ENCODE data around the gene NPIPA2.
"Not testable (repeated sequence)": the region's sequence is repeated elsewhere in the genome, so short reads cannot be mapped to it uniquely, and the experiment has no call there.

Gene NPIPA2

GRCh38 chr16:14742273-14743128 is at the start of gene NPIPA2:
NPIPA2 (plus strand) TSS chr16:14742533; CDS start chr16:14748066, 5,533 bp downstream.
- not testable (repeated sequence) for FAIRE-seq; DNase-seq (ENCODE audit: low spot score)

- FAIRE-seq, result not testable (repeated sequence)
These were observed 48.2 kb upstream of the NPIPA2 start, which contains the start of gene PLA2G10 for GRCh38 chr16:14694129-14694528. PLA2G10 (minus strand) TSS chr16:14694308; CDS start chr16:14694229, 79 bp downstream.

GRCh38 chr16:14701859-14702258 is 40.5 kb upstream of the NPIPA2 start:
- FAIRE-seq; DNase-seq (ENCODE audit: low spot score): not testable (repeated sequence)

More at GRCh38 chr16:14694129-14694528, 48.2 kb upstream of the NPIPA2 start, which contains the start of gene PLA2G10:
- not testable (repeated sequence) for DNase-seq (ENCODE audit: low spot score)

DNA sequence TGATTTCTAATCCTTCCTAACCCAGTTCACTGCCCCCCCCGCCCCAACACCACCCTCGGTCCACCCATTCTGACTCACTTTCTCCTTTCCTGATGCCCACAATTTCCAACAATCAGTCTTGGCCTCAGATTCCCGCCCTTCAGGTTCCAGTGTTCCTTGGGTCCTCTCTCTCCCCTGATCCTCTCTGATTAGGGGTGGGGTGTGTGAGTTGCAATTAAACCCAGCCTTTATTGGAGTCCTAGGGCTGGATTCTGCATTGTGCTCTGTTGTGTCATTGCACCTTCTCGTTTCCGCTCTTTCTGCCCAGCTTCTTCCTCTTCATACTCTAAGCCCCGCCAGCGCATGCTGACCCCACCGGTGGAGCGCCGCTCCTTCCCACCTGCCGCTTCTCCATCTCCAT is 39.7 kb upstream of the NPIPA2 start:
- not testable (repeated sequence) for FAIRE-seq; DNase-seq (ENCODE audit: low spot score)

DNA sequence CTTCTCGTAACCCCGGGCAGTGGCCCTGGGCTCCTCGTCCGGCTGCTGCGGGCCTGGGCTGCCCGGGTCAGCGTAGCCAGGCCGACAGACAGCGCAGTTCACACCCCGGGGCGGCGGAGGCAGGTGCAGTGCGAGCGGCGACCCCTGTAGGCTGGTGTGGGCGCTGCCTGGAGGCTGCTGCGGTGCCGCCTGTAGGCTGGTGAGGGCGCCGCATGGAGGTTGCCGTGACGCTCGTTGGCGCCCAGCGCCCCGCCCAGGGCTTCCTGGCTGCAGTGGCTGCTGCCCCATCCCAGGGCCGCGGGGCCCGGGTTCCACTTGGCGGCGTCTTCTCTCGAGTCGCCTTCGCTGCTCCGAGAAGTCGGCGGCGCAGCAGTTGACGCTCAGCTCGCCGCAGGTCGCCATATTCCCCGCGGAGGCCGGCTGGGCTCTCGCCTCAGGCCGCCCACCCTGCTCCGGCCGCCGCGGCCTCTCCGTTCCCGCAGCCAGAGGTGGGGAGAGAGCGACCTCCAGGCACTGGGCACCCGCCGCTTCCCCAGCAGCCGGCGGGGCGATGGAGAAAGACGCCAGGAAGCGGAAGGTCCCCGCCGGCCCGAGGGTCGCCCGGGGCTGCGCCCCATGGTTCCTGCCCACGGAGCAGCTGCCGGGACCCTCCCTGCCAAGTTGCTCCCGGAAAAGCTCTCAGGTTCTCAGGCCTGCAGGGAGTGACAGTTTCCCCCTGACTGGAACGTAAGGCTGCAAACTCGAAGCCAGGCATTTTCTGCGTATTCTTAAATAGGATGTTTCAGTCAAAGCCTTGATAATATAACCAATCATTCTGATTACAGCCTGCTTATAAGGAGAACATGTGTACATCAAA is 38.9 kb upstream of the NPIPA2 start, which contains the start of gene NPIPA3:
Gene NPIPA3, plus strand, starts transcription at position 256 of the 856 bp plus-strand sequence. CDS start 5,533 bp downstream, outside the sequence.
- FAIRE-seq; DNase-seq (ENCODE audit: low spot score): not testable (repeated sequence)

- DNase-seq (ENCODE audit: low spot score); FAIRE-seq: not testable (repeated sequence)
These were observed 9.1 kb upstream of the NPIPA2 start for GRCh38 chr16:14733233-14733632.

DNA sequence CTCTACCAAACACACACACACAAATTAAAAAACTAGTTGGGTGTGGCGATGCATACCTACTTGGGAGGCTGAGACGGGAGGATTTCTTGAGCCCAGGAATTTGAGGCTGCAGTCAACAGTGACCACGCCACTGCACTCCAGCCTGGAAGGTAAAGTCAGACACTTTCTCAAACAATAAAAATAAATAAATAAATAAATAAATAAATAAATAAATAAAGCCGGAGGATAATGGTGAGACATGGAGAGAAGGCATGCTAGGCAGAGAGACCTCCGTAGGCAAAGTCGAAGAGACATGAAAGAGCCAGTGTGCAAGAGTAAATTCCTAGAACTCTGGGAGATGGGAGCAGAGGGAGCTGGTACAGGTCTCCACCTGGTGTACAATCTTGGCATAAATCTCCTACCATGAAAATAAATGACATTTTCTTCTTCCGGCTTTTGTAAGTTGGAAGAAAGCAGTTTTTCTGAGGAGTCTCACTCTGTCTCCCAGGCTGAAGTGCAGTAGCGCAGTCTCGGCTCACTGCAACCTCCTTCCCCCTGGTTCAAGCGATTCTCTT is 1.4 kb upstream of the NPIPA2 start:
- not testable (repeated sequence) for DNase-seq (ENCODE audit: low spot score); FAIRE-seq

DNA sequence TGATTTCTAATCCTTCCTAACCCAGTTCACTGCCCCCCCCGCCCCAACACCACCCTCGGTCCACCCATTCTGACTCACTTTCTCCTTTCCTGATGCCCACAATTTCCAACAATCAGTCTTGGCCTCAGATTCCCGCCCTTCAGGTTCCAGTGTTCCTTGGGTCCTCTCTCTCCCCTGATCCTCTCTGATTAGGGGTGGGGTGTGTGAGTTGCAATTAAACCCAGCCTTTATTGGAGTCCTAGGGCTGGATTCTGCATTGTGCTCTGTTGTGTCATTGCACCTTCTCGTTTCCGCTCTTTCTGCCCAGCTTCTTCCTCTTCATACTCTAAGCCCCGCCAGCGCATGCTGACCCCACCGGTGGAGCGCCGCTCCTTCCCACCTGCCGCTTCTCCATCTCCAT is 539 bp upstream of the NPIPA2 start:
- not testable (repeated sequence) for FAIRE-seq; DNase-seq (ENCODE audit: low spot score)

DNA sequence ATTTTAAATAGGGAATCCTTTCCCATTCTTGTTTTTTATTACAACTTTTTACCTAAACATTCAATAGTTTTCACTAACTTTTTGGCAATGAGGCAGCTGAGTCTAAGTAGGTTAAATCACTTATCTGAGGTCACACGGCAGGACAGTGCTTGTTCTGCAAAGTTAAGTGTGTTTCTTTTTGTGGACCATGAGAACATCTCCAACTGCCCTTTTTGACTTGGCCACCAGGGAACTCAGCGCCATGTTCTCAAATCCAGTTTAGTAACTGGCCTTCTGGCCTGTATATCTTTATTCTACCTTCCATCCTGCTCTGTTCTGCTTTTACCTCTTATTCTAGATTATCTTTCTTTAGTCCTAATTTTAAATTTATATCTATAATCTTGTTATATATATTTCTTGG is 31.3 kb downstream of the NPIPA2 start:
- not testable (repeated sequence) for DNase-seq (ENCODE audit: low spot score); FAIRE-seq

- DNase-seq (ENCODE audit: low spot score); FAIRE-seq: not testable (repeated sequence)
These were observed 33.3 kb downstream of the NPIPA2 start for GRCh38 chr16:14775624-14776023.

- not testable (repeated sequence) for FAIRE-seq
These were observed 34.4 kb downstream of the NPIPA2 start for GRCh38 chr16:14776763-14777162.

GRCh38 chr16:14779368-14779877 is 37.1 kb downstream of the NPIPA2 start:
- FAIRE-seq, result not testable (repeated sequence)

More at GRCh38 chr16:14776763-14777162, 34.4 kb downstream of the NPIPA2 start:
- DNase-seq (ENCODE audit: low spot score), result not testable (repeated sequence)

DNA sequence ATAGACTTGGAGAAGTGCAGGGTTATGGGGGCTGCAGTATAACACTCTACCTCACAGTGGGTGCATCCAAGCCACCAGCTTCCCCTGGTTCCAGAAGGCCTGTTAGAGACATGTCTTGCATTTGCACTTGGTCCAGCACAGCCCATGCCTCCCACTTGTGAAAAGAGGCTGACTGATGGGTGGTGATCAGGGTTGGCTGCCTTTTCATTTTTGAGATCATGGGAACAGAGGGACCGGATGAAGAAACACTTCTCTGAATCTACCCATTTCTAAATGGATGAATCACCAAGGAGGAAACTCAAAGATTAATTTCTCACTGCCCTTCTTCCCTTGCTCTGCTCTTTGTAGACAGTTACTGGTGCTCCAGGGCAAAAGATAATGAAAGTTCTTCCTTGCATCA is 43.8 kb downstream of the NPIPA2 start:
- FAIRE-seq; DNase-seq (ENCODE audit: low spot score): not testable (repeated sequence)

More at GRCh38 chr16:14779368-14779877, 37.1 kb downstream of the NPIPA2 start:
- DNase-seq (ENCODE audit: low spot score), result not testable (repeated sequence)

DNA sequence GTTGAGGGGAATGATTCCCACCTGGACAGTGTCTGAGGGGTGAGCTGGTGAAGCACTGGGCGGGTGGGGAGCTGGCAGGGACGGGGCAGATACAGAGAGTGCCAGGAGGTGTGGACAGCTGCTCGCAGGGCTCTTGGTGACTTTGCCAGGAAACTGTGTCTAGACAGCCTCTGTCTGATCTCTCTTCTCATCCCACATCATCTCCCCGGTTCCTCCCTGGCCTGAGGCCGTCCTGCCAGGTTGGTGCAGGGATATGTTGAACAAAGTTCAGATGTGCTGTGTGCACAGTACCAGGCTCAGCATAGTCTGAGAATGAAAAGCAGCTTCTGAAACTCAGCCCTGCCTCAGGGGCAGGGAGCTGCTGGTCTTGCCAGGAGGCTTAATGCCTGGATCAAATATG is 47.2 kb downstream of the NPIPA2 start:
- DNase-seq (ENCODE audit: low spot score); FAIRE-seq: not testable (repeated sequence)

GRCh38 chr16:14790320-14790956 is 48.1 kb downstream of the NPIPA2 start:
- DNase-seq (ENCODE audit: low spot score); FAIRE-seq: not testable (repeated sequence)

DNA sequence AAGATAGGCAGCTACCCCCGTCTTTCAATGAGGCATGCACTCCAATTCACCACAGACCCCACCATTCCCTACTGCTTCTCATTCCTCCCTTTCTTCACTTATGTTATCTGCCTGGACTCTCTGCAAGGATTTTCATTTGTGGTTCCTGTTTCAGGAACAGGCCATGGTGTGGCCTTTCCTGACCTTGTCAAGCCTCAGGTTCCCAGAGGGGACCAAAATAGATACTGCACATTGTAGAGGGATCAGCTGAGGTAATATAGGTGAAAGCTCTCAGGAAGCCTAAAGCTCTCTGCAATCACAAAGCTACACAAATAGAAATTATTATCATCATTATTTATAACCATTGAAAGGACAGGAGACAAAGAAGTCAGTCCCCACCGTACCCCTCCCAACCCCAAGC is 50.6 kb downstream of the NPIPA2 start:
- not testable (repeated sequence) for DNase-seq (ENCODE audit: low spot score); FAIRE-seq

- not testable (repeated sequence) for DNase-seq (ENCODE audit: low spot score); FAIRE-seq
These were observed 55.2 kb downstream of the NPIPA2 start for GRCh38 chr16:14797558-14797957.

DNA sequence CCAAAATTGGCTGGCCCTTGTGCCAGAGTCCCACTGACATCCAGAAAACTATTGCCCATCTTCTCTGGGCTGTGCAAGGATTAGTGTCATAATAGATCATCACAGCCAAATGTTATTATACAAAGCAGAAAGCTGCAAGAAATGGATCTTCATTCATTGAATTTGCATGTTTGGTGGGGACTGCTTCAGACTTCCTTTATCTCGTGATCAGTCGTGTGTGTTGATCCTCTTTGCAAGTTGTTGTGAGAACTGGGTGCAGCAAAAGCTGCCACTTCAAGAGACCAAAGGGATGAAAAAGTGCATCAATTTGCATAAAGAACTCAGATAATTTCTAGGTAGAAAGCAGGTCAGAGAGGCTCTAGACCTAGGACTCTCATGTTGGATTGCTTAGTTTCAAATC is 61.2 kb downstream of the NPIPA2 start:
- not testable (repeated sequence) for FAIRE-seq; DNase-seq (ENCODE audit: low spot score)

- not testable (repeated sequence) for DNase-seq (ENCODE audit: low spot score); FAIRE-seq
These were observed 64.9 kb downstream of the NPIPA2 start for GRCh38 chr16:14807184-14807678.

GRCh38 chr16:14813890-14814289 is 71.6 kb downstream of the NPIPA2 start:
- FAIRE-seq; DNase-seq (ENCODE audit: low spot score): not testable (repeated sequence)
